ENCODE measurements around the gene PAK6. TPM values are rescaled to one million over a fixed set of nuclear protein-coding genes. Genes with fewer than 3 reads are reported as not detected.
A peak's percentile ranks its signal among the peaks of the same experiment; 100 is the strongest.

PAK6 gene
- total RNA-seq, 4 donors from 2014 or later, result 2.3 to 5.0 (median 3.3) TPM; not detected in 1

DNA sequence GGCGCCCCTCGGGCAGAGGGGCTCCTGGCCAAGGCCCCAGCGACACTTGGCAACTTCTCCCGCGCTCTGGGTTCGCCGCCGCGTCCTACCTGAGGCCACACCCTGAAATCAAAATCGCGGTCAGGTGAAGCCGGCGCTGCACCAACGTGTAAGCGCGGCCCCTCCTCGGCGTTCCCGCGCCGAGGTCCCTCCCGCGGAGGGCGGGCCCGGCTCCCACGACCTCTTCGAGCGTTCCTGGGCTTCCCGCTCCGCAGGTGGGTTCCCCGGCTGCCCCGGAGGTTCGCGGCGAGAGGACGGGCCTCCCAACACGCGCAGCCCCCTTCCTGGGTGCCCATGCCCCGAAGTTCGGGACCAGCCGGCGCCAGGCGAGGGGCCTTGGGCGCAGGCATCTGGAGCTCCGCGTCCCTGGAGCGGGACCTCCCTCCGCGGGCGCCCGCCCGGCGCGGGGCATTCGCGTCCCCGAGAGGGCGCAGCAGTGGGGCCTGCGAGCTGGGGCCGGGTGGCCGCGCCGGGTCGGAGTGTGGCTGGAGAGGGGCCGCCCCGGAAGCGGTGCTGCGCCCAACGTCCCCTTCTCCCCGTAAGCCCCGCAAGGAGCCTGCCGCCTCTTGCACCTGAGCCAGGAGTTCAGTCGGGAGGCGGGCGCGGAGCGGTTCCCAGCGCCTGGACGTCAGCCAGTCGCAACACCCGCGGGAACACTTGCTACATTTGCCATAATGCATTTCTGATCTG lies 13.7 kb downstream of the PAK6 start:
- Histone ChIP-seq H3K9me3 (no peaks in the 10 kb centered on the region), H3K36me3 (no peaks in the 10 kb centered on the region), H3K4me3 (peak overlapping the region; percentile 30 to 42), H3K4me1 (peaks cover 0 to 10% of the 10 kb centered on the region in 2 donors), H3K27ac (no peak overlapping the region), H3K27me3 (no peaks in the 10 kb centered on the region)
- intact Hi-C loops (cut with DNase I; ENCODE audit: low total_unique reads), result no loop called here
- TF ChIP-seq POLR2A (IDR thresholded peaks at IDR 0.05), result no peak
- TF ChIP-seq CTCF (IDR thresholded peaks at IDR 0.05), result no peak
- no peak for DNase-seq

- Histone ChIP-seq H3K27me3 (no peaks in the 10 kb centered on the region), H3K9me3 (no peaks in the 10 kb centered on the region), H3K27ac (no peak overlapping the region), H3K4me1 (peaks cover 0 to 10% of the 10 kb centered on the region in 2 donors), H3K36me3 (no peaks in the 10 kb centered on the region), H3K4me3 (peak overlapping the region; percentile 30 to 42)
- DNase-seq, result no peak
- TF ChIP-seq CTCF (IDR thresholded peaks at IDR 0.05) (no peak), POLR2A (IDR thresholded peaks at IDR 0.05) (no peak)
- intact Hi-C loops (cut with DNase I; ENCODE audit: low total_unique reads), result no loop called here
Measured at GRCh38 chr15:40253167-40253790, 14.4 kb downstream of the PAK6 start.

DNA sequence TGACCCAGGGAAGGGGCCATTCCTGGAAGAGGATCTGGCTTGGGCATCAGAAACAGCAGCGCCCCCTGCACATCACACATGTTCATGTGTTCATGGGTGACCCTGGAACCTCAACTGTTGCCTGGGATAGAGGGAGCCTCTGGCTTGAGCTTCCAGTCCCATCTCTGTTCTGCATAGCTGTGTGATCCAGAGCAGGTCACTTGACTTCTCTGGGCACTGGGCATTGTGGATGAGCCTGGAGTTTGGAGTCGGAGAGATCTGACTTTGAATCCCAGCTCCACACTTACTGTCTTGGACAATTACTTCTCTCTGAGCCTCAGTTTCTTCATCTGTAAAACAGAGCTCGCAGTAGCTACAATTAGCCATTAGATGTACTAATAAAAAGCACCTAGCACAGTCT lies 15.6 kb downstream of the PAK6 start:
- H3K9me3 ChIP-seq, result no peaks in the 10 kb centered on the region
- H3K27me3 ChIP-seq, result no peaks in the 10 kb centered on the region
- no peak overlapping the region for H3K27ac ChIP-seq
- intact Hi-C loops (cut with DNase I; ENCODE audit: low total_unique reads), result no loop called here
- TF ChIP-seq POLR2A (IDR thresholded peaks at IDR 0.05) (no peak), CTCF (IDR thresholded peaks at IDR 0.05) (no peak)
- no peaks in the 10 kb centered on the region for H3K36me3 ChIP-seq
- H3K4me3 ChIP-seq, result no peak overlapping the region
- H3K4me1 ChIP-seq, result peaks cover 0 to 10% of the 10 kb centered on the region in 2 donors
- DNase-seq, result no peak

DNA sequence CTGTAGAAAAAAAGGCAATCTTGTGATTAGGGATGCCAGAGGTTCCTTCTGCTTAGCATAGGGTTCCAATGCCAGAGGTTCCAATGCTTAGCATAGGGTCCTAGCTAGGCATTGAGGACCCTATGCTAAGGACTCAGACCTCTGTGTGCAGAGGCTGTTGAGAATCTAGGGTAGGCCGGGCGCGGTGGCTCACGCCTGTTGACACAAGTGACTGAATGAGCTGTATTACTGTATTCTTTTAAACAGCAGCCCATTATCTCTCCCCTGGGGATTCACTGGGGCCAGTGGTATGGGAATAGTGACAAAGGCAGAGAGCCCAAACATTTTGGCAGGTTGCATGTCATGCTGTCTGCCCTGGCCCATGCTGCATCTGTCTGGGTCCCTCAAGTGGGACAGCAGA lies 16.2 kb downstream of the PAK6 start:
- TF ChIP-seq POLR2A (IDR thresholded peaks at IDR 0.05) (no peak), CTCF (IDR thresholded peaks at IDR 0.05) (no peak)
- no peaks in the 10 kb centered on the region for H3K9me3 ChIP-seq
- DNase-seq, result no peak
- no peak overlapping the region for H3K27ac ChIP-seq
- H3K36me3 ChIP-seq, result no peaks in the 10 kb centered on the region
- intact Hi-C loops (cut with DNase I; ENCODE audit: low total_unique reads), result no loop called here
- H3K4me1 ChIP-seq, result peaks cover 0 to 10% of the 10 kb centered on the region in 2 donors
- no peak overlapping the region for H3K4me3 ChIP-seq
- H3K27me3 ChIP-seq, result no peaks in the 10 kb centered on the region

GRCh38 chr15:40256638-40257235 lies 17.9 kb downstream of the PAK6 start:
- no peaks in the 10 kb centered on the region for H3K27me3 ChIP-seq
- H3K4me1 ChIP-seq, result peaks cover 0 to 10% of the 10 kb centered on the region in 2 donors
- TF ChIP-seq CTCF (IDR thresholded peaks at IDR 0.05), result no peak
- no peak for TF ChIP-seq POLR2A (IDR thresholded peaks at IDR 0.05)
- no peaks in the 10 kb centered on the region for H3K9me3 ChIP-seq
- no peaks in the 10 kb centered on the region for H3K36me3 ChIP-seq
- intact Hi-C loops (cut with DNase I; ENCODE audit: low total_unique reads), result no loop called here
- H3K27ac ChIP-seq, result no peak overlapping the region
- H3K4me3 ChIP-seq, result no peak overlapping the region
- no peak for DNase-seq
